Kidney tubule cell (primary cell): ENCODE results near the gene MPC2.
"Not testable (repeated sequence)": the region's sequence is repeated elsewhere in the genome, so short reads cannot be mapped to it uniquely, and the experiment has no call there.

ENCODE experiments used
- DNase-seq: peaks from one replicate; pipeline ENCODE4 v3.0.0-alpha.2; 2018; ENCODE audit warnings: low spot score

The MPC2 gene

DNA sequence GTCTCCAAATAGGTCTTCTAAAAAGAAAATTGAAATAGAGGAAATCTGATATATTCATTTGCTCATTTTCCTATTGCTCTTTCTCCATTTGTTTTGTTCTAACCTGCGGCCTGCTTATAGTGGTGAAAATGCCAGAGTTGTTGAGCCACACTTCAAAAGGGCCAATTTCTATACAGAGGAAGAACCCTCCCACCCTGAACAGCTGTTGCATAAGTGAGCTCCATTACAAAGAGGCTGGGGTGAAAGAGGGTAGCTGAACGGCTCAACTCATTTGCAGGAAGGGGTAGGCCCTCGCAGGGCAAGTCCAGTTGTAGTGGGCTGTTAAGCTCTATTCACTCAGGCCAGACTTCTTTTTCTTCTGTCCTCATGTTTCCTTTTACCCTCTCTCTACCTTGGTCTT lies 31.7 kb downstream of the MPC2 start:
- no peak for DNase-seq

DNA sequence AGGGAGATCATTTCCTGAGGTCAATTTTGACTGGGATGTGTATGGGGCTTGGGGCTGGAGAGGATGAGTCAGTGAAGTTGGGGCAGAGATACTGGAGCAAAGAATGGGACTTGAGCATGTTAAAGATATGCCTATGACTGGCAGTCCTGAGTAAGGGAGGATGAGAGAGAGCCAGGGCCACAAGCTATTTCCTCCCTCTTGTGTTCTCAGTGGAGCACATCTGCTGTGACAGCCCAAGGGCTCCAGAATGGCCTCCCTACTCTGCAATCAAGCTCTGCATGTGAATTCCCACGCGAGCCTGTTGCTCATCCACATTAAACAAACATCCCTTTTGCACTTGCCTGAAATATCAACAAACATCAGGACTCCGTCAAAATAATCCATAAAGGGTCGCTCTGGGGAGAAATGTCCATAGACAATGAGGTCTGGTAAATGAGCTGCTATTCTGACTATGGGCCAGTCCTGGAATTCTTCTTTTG lies 32.2 kb downstream of the MPC2 start:
- peak; percentile 70 for DNase-seq

DNA sequence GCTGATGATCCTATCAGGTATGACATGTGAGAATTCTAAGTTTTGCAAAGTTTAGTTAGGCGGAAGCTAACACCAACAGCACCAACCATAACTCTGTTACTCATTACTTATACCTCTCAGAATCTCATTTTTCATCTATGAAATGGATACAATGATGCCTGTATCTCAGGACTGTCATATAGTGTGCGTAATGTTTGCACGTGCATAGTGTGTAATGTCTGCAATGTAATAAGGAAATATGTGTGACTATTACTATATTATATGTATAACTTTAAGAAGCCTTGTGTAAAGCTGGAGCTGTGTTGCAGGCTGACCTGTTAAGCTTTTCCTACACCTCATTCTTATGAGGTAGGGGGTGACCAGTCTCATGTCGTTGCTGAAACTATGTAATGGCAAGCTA lies 36.0 kb downstream of the MPC2 start:
- DNase-seq: no peak

DNA sequence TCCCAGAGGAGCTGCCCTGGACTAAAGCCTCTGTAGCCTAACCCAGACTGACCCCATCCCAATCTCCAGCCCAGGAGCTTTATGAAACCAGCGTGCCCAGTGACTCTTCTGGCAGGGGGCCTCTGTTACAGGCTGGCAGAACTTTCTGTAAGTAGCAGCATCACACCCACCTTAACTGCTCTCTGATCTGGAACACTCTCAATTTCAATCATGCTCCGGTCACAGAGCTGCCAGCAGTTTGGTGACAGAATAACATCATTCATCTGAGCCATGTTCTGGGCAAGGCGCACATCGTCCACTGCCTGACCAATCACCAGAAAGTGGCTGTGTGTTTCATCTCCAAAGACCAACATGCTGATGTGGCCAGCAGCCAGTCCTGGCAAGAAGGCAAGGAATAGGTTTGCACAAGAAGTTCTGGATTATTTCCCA lies 37.6 kb downstream of the MPC2 start:
- no peak for DNase-seq

DNA sequence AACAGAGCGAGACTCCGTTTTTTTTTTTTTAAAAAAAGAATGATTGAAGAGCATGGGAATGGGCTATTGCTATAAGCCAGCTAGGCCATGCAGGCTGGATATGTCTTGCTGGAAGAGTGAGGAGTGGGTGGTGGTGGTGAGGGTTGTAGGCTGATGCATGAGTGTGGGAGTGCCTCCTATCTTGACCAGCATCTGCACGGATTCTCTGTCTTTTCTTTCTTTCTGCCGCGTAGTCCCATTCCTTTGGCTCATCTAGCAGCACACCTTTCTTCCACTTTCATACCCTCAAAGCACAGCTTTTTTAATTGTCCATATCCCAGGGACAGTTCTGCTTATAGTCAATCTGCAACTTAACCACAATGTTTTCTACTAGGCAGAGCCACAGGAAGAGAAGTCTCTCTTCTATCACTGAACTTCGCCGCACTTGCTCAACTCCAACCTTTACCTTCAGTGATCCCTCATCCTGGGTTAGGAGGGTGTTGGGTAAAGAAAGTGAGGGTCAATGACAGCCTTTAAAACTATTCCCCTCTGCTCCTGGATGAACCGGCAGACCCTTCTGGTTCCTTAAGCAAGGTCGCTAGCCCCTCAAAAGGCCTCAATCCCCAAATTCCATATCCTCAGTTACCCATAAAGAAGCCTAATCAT lies 38.2 kb downstream of the MPC2 start:
- no peak for DNase-seq

DNA sequence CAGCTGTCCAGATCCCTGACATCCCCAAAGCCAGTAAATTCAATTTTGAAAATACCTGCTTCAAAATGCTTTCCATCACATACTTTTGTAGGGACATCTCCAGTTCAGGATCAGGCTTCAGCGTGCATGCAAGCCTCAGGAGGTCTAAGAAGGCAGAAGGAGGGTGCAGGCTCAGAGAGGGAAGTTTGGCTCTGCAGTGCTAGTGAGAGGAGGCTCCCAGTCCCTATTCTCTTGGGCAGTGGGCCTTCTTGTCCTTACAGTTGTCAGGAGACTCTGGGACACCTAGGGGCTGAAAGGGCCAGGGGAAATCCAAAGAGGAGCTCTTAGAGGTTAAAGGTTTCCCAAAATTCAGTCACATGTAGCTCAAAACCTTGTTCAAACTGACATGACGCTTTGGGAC lies 43.1 kb downstream of the MPC2 start:
- no peak for DNase-seq

DNA sequence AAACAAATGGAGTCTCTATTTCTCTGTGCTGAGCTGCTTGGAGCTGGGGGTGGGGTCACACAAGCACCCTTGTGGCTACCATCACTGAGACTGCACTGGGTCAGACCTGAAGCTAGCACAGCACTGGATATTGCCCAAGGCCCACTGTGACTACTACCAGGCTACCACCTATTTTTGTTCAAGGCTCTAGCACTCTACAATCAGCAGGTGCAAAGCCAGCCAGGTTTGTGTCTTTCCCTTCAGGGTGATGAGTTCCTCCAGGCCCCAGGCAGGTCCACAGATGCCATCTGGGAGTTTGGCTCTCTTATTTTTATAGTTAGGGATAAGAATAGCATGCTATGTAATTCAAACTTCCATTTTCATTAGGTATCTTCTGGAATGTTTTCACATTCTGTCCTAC lies 46.5 kb downstream of the MPC2 start:
- DNase-seq: no peak

DNA sequence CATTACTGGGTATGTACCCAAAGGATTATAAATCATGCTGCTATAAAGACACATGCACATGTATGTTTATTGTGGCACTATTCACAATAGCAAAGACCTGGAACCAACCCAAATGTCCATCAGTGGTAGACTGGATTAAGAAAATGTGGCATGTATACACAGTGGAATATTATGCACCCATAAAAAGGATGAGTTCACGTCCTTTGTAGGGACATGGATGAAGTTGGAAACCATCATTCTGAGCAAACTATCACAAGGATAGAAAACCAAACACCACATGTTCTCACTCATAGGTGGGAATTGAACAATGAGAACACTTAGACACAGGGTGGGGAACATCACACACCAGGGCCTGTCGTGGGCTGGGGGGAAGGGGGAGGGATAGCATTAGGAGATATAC lies 49.7 kb downstream of the MPC2 start:
- DNase-seq: not testable (repeated sequence)

DNA sequence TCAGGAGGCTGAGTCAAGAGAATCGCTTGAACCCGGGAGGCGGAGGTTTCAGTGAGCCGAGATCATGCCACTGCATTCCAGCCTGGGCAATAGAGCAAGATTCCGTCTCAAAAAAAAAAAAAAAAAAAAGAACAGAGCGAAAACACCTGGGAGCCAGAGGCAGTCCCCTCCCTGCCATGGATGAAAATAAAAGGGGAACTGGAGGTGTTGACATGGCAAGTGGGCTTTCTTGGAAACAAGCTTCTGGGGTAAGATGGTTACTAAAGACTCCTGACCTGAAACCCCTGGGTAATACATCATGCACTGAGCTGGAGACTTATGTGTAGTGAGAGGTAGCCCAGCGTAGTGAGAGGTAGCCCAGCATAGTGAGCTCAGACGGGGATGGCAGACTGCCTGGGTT lies 54.5 kb downstream of the MPC2 start:
- DNase-seq: no peak

DNA sequence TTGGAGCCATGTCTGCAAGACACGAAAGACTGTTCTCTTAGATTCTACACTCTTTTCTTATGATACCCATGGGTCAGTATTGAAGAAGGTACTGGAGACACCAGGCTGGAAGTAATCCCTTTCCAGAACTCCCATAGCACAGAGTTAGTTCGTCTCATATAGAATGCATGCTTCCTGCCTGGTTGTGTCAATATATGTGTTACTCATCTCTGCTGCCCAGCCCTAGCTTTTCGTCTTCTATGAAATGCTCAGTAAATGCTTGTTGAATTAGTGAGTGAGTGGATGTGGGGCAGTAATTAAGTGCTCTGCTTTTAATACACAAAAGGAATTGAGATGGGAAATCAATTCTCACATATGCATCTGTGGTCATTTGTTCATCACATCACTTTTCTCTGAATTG lies 55.1 kb downstream of the MPC2 start:
- no peak for DNase-seq

DNA sequence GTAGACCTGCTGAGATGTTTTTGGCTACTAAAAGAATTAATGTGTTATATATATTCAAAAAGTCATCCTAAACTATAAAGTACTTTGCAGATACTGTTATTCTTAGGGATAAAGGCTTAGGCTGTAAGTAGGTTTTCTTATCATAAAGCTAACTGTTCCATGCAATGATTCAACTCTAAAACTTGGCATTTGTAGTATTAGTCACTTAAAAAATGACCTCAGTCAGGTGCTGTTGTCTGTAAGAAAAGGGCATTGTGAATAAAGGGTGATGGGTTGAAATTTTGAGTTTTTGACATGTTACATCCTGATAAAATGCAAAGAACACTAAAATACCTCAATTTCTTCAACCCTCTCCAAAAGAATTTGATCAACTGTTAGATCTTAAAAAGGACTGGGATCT lies 55.8 kb downstream of the MPC2 start:
- DNase-seq: peak; percentile 51

DNA sequence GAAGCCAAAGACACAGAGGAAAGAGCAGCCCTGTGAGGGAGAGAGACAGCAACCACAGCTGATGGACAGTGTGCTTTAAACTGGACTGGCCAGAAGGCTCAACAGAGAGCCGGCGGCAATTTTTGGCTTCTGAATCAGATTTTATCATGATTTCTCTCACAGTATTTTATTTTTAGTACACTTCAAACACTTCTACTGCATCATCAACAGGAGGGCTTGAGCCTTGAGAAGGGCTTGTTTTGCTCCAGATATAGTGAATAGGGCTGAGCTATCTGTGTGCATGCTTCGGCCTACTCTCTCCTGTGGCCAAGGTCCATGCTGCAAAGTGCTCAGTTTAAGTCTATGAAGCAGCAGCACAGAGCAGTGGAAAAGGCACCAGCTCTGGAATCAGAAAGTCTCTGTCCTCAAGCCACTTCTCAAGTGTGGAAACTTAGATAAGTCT lies 56.3 kb downstream of the MPC2 start:
- no peak for DNase-seq

DNA sequence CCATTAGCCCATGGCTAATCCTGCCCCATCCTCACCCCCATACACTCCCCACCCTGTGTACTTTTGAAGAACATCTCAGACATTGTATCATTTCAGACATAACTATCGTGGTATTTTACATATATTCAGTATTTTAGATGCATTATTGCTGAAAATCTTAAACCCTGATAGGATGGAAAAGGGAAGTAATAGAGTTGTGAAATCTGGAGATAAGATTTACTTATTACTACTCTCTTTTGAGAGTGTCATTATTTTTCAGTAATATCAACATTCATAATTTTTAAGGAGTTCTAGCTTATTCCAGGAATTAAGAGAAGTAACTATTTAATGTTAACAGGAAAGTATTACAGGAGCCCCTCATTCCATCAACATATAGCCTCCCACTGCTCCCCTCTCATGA lies 57.4 kb downstream of the MPC2 start:
- no peak for DNase-seq

DNA sequence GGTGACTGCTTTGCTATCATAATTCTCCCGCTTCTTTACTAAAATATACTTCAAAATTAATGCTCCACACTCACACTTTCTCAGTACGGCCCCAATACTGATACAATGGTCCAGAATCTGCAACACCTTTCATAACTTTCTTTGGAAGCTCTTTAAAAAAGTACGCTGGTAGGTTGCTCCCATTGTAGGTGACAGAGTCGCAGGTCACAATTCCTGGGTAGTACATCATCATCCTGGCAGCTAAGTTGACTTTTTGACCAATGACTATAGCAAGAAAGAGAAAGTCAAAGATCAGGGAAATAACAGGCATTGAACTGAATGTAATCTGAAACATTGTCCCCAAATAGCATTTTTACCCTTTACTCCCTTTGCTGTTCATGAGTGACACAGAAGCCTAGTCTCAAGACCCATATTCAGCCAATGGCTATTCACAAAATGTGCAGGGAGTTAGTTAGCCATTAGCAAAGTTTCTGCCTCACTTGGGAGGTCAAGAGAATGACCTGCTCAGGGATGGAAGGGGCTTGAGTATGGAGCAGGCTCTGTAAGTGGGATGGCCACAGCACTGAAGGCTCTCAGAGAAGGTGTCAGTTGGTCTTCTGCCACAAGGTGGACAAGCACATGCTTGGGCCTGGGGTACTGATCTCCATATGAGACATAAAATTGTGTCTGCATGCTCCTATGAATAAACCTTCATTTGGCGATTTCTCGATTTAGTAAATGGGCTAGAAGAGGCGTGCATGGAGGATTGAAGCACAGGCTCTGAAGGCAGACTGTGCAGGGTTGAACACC lies 58.3 kb downstream of the MPC2 start:
- no peak for DNase-seq

DNA sequence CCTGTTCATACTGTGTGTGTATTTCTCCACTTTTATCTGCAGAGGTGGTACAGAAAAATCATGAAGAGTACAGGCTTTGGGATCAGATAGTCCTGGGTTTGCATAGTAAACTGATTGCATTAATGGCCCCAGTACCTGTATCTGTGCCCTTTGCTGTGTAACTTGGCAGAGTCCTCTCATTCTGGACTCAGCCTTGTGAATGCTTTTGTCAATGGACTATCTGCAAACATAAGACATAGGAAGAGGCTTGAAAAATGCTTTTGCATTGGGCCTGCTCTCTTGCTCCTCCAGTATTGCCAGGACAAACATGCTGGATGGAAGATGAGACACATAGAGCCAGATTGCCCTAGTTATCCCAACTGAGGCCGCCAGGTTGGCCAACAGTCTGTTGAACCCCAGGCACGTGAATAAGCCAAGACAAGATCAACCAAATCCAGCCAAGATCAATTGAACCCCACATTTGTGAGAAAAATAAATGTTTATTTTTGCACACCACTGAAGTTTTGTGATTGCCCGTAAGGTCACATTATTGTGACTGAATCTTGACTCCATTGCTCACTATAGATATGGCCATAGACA lies 60.2 kb downstream of the MPC2 start:
- DNase-seq: no peak

DNA sequence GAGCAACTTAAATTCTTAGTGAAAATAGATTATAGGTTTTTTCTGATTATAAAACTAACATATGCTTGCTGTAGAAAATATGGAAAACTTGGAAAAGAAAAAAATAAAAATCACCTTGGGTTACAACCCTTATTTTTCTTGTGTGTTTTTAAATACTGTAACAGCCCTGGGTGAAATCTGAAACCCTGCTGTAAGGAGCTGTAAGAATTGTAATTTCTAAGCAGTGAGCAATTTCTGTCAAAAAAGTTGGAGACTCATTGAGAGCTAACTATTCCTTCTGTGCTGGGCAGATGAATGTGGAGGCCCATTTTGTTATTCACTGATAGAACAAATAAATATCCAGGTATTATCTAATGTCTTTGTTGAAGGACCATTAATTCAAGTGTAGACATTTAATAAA lies 65.5 kb downstream of the MPC2 start:
- no peak for DNase-seq

DNA sequence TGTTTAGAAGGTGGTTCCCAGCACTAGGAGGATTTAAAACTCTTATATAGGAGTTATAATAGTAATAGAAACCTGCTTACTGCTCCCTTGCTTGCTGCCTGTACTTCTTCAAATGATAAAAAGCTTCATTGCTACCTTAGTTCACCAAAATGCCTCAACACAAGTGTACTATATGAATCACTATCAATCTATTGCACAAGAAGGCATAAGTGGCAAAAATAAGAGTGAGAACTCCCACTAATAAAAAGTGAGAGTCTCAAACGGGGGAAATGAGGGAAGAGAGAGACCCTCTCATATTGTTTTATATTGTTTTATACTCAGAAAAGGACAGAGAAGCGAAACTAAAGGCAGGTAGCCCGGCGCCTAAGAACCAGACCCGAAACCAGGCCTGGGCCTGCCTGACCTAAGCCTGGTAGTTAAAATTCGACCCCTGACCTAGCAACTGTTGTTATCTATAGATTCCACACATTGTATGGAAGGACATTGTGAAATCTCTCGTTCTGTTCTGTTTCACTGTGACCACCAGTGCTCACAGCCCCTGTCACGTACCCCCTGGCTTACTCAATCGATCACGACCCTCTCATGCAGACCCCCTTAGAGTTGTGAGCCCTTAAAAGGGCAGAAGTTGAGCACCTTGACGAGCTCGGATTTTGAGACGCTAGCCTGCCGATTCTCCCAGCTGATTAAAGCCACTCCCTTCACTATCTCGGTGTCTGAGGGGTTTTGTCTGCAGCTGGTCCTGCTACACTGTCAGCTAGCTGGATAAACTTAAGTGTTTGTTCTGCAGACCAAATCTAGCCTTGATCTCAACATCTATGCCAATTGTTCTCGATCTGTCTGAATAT lies 67.5 kb downstream of the MPC2 start:
- not testable (repeated sequence) for DNase-seq

DNA sequence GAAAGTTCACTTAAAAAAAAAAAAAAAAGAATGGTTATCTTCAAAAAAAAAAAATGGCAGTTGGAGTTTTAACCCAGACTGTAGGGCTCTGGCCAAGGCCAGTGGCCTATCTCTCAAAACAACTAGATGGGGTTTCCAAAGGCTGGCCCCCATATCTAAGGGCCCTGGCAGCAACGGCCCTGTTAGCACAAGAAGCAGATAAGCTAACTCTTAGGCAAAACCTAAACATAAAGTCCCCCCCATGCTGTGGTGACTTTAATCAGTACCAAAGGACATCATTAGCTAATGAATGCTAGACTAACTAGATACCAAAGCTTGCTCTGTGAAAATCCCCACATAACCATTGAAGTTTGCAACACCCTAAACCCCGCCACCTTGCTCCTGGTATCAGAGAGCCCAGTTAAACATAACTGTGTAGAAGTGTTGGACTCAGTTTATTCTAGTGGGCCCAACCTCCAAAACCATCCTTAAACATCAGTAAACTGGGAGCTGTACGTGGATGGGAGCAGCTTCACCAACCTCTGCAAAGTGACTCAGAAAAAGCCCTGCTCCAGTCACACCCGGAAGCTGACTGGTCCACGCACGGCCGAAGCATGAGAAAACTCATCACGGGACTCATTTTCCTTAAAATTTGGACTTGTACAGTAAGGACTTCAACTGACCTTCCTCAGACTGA lies 70.0 kb downstream of the MPC2 start:
- DNase-seq: not testable (repeated sequence)
